GM12873 (cell line): ENCODE data around the gene ARHGEF5.

Experiments
- TF ChIP-seq, protein P1 (sequence below): IDR thresholded peaks from 2 replicates; pipeline ENCODE4 v1.5.1; 2012; ENCODE audit warnings: low read depth, mild to moderate bottlenecking, moderate library complexity, low read length, control low read depth; ENCODE audit not compliant: insufficient read depth; ENCODE audit errors: missing control alignments

Gene ARHGEF5

DNA sequence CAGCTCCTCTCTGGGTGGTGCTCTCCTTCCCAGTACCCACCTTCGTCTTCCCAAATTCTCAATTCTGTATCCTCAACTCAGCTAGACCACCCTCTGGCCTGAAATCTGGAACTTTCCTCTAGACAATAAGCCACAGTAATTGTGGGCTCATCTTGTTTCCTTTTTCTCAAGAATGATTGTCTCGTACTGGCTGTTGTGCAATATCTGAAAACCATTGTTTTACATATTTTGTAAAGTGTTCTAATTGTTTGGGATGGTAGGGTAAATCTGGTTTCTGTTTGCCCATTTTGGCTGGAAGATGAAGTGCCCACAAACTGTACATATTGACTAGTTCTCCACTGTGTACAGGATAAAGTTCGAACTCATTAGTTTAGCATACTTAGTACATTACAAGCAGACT, 59.6 kb downstream of the ARHGEF5 start:
- TF ChIP-seq, protein P1, sequence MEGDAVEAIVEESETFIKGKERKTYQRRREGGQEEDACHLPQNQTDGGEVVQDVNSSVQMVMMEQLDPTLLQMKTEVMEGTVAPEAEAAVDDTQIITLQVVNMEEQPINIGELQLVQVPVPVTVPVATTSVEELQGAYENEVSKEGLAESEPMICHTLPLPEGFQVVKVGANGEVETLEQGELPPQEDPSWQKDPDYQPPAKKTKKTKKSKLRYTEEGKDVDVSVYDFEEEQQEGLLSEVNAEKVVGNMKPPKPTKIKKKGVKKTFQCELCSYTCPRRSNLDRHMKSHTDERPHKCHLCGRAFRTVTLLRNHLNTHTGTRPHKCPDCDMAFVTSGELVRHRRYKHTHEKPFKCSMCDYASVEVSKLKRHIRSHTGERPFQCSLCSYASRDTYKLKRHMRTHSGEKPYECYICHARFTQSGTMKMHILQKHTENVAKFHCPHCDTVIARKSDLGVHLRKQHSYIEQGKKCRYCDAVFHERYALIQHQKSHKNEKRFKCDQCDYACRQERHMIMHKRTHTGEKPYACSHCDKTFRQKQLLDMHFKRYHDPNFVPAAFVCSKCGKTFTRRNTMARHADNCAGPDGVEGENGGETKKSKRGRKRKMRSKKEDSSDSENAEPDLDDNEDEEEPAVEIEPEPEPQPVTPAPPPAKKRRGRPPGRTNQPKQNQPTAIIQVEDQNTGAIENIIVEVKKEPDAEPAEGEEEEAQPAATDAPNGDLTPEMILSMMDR, result no peak

DNA sequence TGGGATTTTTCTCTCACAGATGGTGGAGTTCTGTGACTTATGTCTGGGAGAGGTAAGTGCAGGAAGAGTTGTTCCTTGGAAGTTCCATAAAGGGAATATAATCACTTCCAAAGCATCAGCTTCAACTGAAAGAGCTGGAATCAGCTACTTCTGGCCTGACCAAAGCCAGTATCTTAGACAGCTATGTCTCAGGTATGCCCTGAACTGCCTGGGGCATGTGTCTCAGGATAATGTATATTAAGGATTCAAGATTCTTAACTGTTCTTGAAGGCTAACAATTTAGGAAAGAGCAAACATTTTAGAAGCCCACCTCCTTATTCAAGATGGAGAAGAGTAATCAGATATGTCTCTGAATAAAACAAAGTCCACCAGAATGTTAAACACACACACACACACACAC, 60.7 kb downstream of the ARHGEF5 start:
- TF ChIP-seq, protein P1, result no peak

DNA sequence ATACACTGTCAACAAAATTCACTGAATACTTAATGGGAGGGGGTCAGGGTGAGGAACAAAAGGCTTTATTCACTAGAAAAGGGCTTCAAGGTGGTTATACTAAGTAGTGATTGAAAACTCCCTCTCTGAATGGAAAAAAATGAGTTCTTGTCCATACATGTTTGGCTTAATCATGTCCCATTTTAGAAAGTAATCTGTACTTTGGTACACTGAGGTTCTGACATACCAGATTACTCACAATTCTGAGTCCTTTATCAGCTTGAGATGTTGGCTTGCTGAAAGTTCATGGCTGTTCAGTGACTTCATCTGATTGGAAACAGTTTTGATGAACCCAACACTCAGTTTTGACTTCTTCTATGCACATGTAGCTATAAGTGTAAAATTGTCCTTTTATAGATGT, 61.1 kb downstream of the ARHGEF5 start:
- TF ChIP-seq, protein P1, result no peak

DNA sequence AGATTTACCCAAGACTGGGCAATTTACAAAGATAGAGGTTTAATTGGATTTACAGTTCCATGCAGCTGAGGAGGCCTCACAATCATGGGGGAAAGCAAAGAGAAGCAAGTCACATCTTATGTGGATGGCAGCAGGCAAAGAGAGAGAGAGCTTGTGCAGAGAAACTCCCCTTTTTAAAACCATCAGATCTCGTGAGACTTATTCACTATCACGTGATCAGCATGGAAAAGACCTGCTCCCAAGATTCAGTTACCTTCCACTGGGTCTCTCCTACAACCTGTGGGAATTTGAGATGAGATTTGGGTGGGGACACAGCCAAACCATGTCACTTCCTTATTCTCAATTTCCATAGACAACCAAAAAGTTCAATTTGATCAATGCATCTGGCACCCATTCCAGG, 73.2 kb downstream of the ARHGEF5 start:
- TF ChIP-seq, protein P1, result no peak
